Bone marrow (tissue), 2 donors: ENCODE measurements around the gene CFD.

Source experiments
- DNase-seq, 2 donors: peaks; one replicate each; lab custom pipeline; 2025; lab: John Stamatoyannopoulos, UW

Gene CFD

GRCh38 chr19:906480-906879, 47.0 kb downstream of the CFD start:
- no peak for DNase-seq

DNA sequence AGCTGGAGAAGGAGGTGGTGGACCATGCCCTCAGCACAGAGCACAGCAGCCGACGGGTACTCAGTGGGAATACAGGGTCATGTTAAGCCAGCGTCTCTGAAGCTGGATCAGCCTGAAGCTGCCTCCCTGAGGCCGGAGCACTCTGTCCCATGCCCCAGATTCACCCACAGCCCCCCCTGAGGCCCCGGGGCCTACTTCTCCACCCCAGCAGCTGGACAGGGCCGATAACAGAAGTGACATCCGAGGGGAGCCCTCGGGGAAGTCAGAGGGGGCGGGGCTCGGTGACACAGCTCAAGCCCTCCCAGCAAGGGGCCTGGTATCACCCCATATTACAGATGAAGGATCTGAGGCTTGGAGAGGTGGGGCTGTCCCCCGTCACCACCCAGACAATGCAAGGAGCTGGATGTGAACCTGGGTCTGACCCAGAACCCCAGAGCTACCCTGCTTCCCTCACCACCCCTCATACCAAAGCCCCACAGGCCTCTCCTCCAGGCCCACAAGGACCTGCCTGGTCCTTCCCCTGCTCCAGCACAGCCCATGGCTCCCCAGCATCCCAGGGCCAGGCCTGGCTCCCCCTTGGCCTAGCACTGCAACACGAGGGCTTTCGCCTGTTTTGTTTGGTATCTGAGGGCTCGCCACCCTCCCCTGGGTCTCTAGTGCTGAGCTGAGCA, 47.9 kb downstream of the CFD start:
- peak; percentile 20 to 57 for DNase-seq

GRCh38 chr19:911197-912033, 52.0 kb downstream of the CFD start:
- DNase-seq, result no peak

DNA sequence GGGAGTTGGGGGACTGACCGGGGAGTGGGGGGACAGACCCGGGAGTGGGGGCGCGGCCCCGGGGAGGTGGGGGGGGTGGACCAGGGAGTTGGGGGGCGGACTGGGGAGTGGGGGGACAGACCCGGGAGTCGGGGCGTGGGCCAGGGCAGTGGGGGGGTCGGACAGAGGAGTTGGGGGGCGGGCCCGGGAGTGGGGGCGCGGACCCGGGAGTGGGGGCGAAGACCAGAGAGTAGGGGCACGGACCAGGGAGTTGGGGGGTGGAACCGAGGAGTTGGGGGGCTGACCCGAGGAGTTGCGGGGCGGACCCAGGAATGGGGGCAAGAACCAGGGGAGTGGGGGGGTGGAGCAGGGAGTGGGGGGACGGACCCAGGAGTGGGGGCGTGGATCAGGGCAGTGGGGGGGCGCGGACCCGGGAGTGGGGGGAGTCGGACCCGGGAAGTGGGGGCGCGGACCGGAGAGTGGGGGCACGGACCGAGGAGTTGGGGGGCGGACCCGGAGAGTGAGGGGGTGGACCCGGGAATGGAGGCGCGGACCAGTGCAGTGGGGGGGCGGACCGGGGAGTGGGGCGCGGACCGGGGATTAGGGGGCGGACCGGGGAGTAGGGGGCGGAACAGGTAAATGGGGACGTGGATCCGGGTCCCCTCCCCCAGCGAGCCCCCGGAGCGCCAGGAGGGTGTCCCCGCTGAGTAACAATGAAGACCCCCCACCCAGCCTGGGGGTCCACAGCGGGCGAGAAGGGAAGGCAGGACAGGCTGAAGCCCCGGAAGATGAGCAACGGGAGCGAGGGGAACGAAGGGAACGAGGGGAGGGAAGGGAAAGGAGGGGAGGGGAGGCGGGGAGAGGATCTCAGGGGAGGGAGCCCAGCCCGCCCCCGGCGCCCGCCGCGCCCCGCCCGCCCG, 53.0 kb downstream of the CFD start:
- no peak for DNase-seq
